ENCODE data around the gene FRMD4A. TPM values are rescaled to one million over a fixed set of nuclear protein-coding genes. Genes with fewer than 3 reads are reported as not detected.

The FRMD4A gene
- total and polyA plus RNA-seq, 8 donors, result 6.9 to 25.3 (median 11.3) TPM

DNA sequence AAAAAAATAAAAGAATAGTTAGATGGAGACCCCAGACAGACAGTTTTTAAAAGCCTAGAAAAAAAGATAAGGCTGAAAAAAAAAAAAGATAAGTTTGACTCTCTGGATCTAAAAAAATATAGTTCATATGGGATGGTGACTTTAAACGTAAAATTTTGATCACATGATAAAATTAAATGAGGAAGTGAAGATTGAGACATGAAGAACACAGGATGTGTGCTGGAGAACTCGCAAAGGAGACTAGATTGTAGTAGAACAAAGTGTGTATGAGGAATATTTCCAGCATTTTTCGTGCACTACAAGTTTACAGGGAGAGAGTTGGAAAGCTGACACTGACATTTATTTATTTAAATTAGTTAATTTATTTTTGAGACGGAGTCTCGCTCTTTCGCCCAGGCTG, 457.5 kb downstream of the FRMD4A start:
- Histone ChIP-seq H3K9me3 (no peaks in the 10 kb centered on the region), H3K4me3 (no peak overlapping the region), H3K36me3 (no peaks in the 10 kb centered on the region), H3K27ac (peak overlapping the region in 3 of 5 donors; percentile 2 to 25 (median 24)), H3K4me1 (peaks cover 0 to 17% (median 10%) of the 10 kb centered on the region in 4 donors), H3K27me3 (no peaks in the 10 kb centered on the region)
- no peak for DNase-seq
- WGBS, 5 donors, result 59 to 70% (median 66%) methylated on average over 6 of the region's 6 CpGs
- intact Hi-C loops (cut with DNase I; ENCODE audit: low total_unique reads), result no loop called here
- TF ChIP-seq POLR2A (IDR thresholded peaks at IDR 0.05) (no peak), EP300 (IDR thresholded peaks at IDR 0.05) (no peak), POLR2AphosphoS5 (IDR thresholded peaks at IDR 0.05) (no peak)
- TF ChIP-seq, protein P1, sequence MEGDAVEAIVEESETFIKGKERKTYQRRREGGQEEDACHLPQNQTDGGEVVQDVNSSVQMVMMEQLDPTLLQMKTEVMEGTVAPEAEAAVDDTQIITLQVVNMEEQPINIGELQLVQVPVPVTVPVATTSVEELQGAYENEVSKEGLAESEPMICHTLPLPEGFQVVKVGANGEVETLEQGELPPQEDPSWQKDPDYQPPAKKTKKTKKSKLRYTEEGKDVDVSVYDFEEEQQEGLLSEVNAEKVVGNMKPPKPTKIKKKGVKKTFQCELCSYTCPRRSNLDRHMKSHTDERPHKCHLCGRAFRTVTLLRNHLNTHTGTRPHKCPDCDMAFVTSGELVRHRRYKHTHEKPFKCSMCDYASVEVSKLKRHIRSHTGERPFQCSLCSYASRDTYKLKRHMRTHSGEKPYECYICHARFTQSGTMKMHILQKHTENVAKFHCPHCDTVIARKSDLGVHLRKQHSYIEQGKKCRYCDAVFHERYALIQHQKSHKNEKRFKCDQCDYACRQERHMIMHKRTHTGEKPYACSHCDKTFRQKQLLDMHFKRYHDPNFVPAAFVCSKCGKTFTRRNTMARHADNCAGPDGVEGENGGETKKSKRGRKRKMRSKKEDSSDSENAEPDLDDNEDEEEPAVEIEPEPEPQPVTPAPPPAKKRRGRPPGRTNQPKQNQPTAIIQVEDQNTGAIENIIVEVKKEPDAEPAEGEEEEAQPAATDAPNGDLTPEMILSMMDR (IDR thresholded peaks at IDR 0.05), result no peak

DNA sequence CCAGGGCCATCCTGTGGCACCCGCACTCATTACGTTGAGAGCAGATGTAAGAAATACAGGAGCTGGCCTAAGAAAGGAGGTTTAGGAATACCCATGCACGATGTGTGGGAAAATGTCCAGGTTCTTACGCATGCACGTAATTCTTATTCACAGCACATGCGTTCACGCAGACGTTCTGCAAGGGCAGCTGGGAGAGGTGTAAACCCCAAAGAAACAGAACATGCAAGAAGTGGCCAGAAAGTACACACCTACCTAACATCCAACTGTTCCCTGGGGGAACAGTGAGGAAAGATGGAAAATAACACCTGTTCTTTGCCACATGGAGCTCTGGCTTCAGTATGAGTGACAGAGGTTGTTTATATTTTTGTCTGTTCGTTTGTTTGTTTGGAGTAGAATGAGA, 458.3 kb downstream of the FRMD4A start:
- no peak for DNase-seq
- H3K27ac ChIP-seq, result peak overlapping the region in 2 of 5 donors; percentile 2 to 8
- H3K36me3 ChIP-seq, result no peaks in the 10 kb centered on the region
- 62 to 89% (median 84%) methylated on average over 9 of the region's 9 CpGs for WGBS, 5 donors
- H3K9me3 ChIP-seq, result no peaks in the 10 kb centered on the region
- no peak overlapping the region for H3K4me3 ChIP-seq
- H3K27me3 ChIP-seq, result no peaks in the 10 kb centered on the region
- intact Hi-C loops (cut with DNase I; ENCODE audit: low total_unique reads), result no loop called here
- H3K4me1 ChIP-seq, result peaks cover 0 to 9% (median 4%) of the 10 kb centered on the region in 4 donors
- TF ChIP-seq POLR2AphosphoS5 (IDR thresholded peaks at IDR 0.05) (no peak), POLR2A (IDR thresholded peaks at IDR 0.05) (no peak), EP300 (IDR thresholded peaks at IDR 0.05) (no peak)
- TF ChIP-seq, protein P1 (IDR thresholded peaks at IDR 0.05), result no peak

DNA sequence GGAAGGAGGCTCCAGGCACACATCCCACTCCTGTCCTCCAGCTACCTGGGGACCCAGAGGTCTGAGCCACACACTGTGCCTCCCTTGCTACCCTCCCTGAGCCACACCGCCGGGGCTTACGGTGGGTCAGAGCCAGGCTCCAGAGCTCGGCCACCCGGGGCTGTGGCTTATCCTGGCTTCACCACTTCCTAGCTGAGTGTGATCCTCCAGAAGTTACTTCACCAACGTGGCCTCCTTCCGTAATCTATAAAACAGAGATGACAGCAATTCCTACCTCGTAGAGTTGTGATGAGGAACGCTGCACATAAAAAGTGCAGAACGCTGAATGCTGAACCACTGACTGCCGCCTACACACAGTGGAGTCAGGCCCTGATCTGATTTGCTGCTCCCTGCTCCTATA, 458.9 kb downstream of the FRMD4A start:
- Histone ChIP-seq H3K27ac (peak overlapping the region in 2 of 5 donors; percentile 2 to 17), H3K9me3 (no peaks in the 10 kb centered on the region), H3K4me3 (no peak overlapping the region), H3K36me3 (no peaks in the 10 kb centered on the region), H3K27me3 (no peaks in the 10 kb centered on the region), H3K4me1 (peaks cover 0 to 3% (median 0%) of the 10 kb centered on the region in 4 donors)
- TF ChIP-seq POLR2A (IDR thresholded peaks at IDR 0.05) (no peak), EP300 (IDR thresholded peaks at IDR 0.05) (no peak), POLR2AphosphoS5 (IDR thresholded peaks at IDR 0.05) (no peak)
- TF ChIP-seq, protein P1 (IDR thresholded peaks at IDR 0.05), result no peak
- intact Hi-C loops (cut with DNase I; ENCODE audit: low total_unique reads), result no loop called here
- DNase-seq, result no peak
- 87 to 92% (median 91%) methylated on average over 11 of the region's 11 CpGs for WGBS, 5 donors

DNA sequence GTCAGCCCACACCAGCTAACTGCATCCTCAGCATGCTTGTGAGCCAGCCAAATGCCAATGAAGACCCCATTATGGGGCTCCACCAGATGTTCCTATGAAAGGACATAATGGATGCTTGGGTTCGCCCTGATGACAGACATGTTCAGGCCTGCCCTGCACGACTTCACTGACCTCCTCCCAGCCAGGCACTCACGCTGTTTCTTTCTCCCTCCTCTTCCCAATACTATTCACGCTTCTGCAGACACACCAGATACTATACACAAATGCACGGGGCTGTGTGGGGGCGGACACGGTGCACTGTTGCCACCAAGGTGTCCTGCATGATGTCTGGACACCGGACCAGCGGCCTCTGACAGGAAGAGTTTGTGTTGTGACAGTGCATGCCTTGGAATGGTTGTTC, 459.7 kb downstream of the FRMD4A start:
- no peak overlapping the region for H3K4me3 ChIP-seq
- H3K36me3 ChIP-seq, result no peaks in the 10 kb centered on the region
- H3K9me3 ChIP-seq, result no peaks in the 10 kb centered on the region
- TF ChIP-seq, protein P1 (IDR thresholded peaks at IDR 0.05), result no peak
- TF ChIP-seq POLR2A (IDR thresholded peaks at IDR 0.05), result no peak
- TF ChIP-seq POLR2AphosphoS5 (IDR thresholded peaks at IDR 0.05), result no peak
- TF ChIP-seq EP300 (IDR thresholded peaks at IDR 0.05), result no peak
- 78 to 89% (median 86%) methylated on average over 9 of the region's 9 CpGs for WGBS, 5 donors
- H3K27me3 ChIP-seq, result no peaks in the 10 kb centered on the region
- no peak for DNase-seq
- peaks cover 0 to 3% (median 0%) of the 10 kb centered on the region in 4 donors for H3K4me1 ChIP-seq
- H3K27ac ChIP-seq, result no peak overlapping the region
- intact Hi-C loops (cut with DNase I; ENCODE audit: low total_unique reads), result no loop called here

Measured in stomach (tissue), 9 donors.